Mesenchymal stem cell (in vitro differentiated cells and primary cell): ENCODE data around the gene ROBO2.

Source experiments
- DNase-seq: peaks from one replicate; pipeline ENCODE4 v3.0.0-alpha.2; 2013
- H2AFZ ChIP-seq: one replicate; pipeline ENCODE4 v1.6.1; 2013; ENCODE audit warnings: low read depth, mild to moderate bottlenecking, control low read depth, inconsistent platforms, low read length, moderate library complexity
- H2AK5ac ChIP-seq: 2 replicates; pipeline ENCODE4 v1.6.1; 2013; ENCODE audit warnings: low read length, moderate library complexity, mild to moderate bottlenecking, inconsistent platforms; ENCODE audit not compliant: severe bottlenecking
- H2BK120ac ChIP-seq: one replicate; pipeline ENCODE4 v1.6.1; 2013; ENCODE audit warnings: low read depth, mild to moderate bottlenecking, inconsistent platforms, low read length, moderate library complexity
- H2BK12ac ChIP-seq, 2 experiments: one replicate each; pipeline ENCODE4 v1.6.1; 2013; ENCODE audit warnings: inconsistent platforms in 2 of 2, low read length in 2 of 2, mild to moderate bottlenecking in 2 of 2, moderate library complexity in 2 of 2, control low read depth in 1 of 2
- H2BK15ac ChIP-seq: one replicate; pipeline ENCODE4 v1.6.1; 2013; ENCODE audit warnings: mild to moderate bottlenecking, low read depth, inconsistent platforms; ENCODE audit not compliant: poor library complexity, severe bottlenecking
- H2BK5ac ChIP-seq: 2 replicates; pipeline ENCODE4 v1.6.1; 2013; ENCODE audit warnings: low read depth, mild to moderate bottlenecking, low read length, control low read depth, inconsistent platforms; ENCODE audit not compliant: poor library complexity, severe bottlenecking
- H3K14ac ChIP-seq, 2 experiments: one replicate each; pipeline ENCODE4 v1.6.1; 2013; ENCODE audit warnings: inconsistent platforms in 2 of 2, low read length in 2 of 2, control low read depth in 1 of 2, mild to moderate bottlenecking in 1 of 2, moderate library complexity in 1 of 2
- H3K18ac ChIP-seq, 2 experiments: one replicate each; pipeline ENCODE4 v1.6.1; 2013; ENCODE audit warnings: inconsistent platforms in 2 of 2, low read length in 2 of 2, control low read depth in 1 of 2, low read depth in 1 of 2, mild to moderate bottlenecking in 1 of 2
- H3K23ac ChIP-seq, 2 experiments: one replicate each; pipeline ENCODE4 v1.6.1; 2013; ENCODE audit warnings: inconsistent platforms in 2 of 2, low read length in 2 of 2, mild to moderate bottlenecking in 2 of 2, moderate library complexity in 2 of 2, control low read depth in 1 of 2
- H3K27ac ChIP-seq: 2 replicates; pipeline ENCODE4 v1.5.1; 2013; ENCODE audit warnings: mild to moderate bottlenecking, moderate library complexity, low read length, control low read depth, inconsistent platforms; ENCODE audit not compliant: poor library complexity, severe bottlenecking
- H3K27me3 ChIP-seq, 2 experiments: 2 replicates each; pipeline versions ENCODE4 v1.6.1 to v1.7.0; 2013; ENCODE audit warnings: low read length in 2 of 2, mild to moderate bottlenecking in 2 of 2, moderate library complexity in 2 of 2, control low read depth in 1 of 2, inconsistent platforms in 1 of 2; ENCODE audit not compliant: control insufficient read depth in 1 of 2, insufficient read depth in 1 of 2
- H3K36me3 ChIP-seq, 2 experiments: 2 replicates each; pipeline versions ENCODE4 v1.6.1 to v1.7.0; 2013; ENCODE audit warnings: low read length in 2 of 2, control low read depth in 1 of 2, inconsistent platforms in 1 of 2, low read depth in 1 of 2, mild to moderate bottlenecking in 1 of 2; ENCODE audit not compliant: insufficient read depth in 2 of 2, control insufficient read depth in 1 of 2
- H3K4ac ChIP-seq, 2 experiments: one replicate each; pipeline ENCODE4 v1.6.1; 2013; ENCODE audit warnings: inconsistent platforms in 2 of 2, low read length in 2 of 2, mild to moderate bottlenecking in 2 of 2, moderate library complexity in 2 of 2, control low read depth in 1 of 2, low read depth in 1 of 2
- H3K4me1 ChIP-seq: 2 replicates; pipeline ENCODE4 v1.6.1; 2013; ENCODE audit warnings: low read depth, low read length, control low read depth; ENCODE audit not compliant: control insufficient read depth, insufficient read depth
- H3K4me2 ChIP-seq: 2 replicates; pipeline ENCODE4 v1.6.1; 2013; ENCODE audit warnings: low read length, mild to moderate bottlenecking, inconsistent platforms; ENCODE audit not compliant: poor library complexity, severe bottlenecking
- H3K4me3 ChIP-seq, 2 experiments: 2 replicates each; pipeline versions ENCODE4 v1.5.1 to v1.7.0; 2013; ENCODE audit warnings: low read length in 2 of 2, mild to moderate bottlenecking in 2 of 2, control low read depth in 1 of 2, low read depth in 1 of 2; ENCODE audit not compliant: insufficient read depth in 1 of 2
- H3K79me1 ChIP-seq: replicated peaks from 2 replicates; pipeline ENCODE4 v1.6.1; 2013; ENCODE audit warnings: mild to moderate bottlenecking, control low read depth, low read length, inconsistent platforms; ENCODE audit not compliant: poor library complexity, severe bottlenecking
- H3K9ac ChIP-seq: 2 replicates; pipeline ENCODE4 v1.7.0; 2013; ENCODE audit warnings: mild to moderate bottlenecking, low read length, moderate library complexity
- H3K9me3 ChIP-seq: 2 replicates; pipeline ENCODE4 v1.7.0; 2013; ENCODE audit warnings: mild to moderate bottlenecking, low read length; ENCODE audit not compliant: control insufficient read depth
- H4K8ac ChIP-seq: one replicate; pipeline ENCODE4 v1.6.1; 2013; ENCODE audit warnings: inconsistent platforms, mild to moderate bottlenecking, low read length, moderate library complexity
- H4K91ac ChIP-seq: one replicate; pipeline ENCODE4 v1.6.1; 2013; ENCODE audit warnings: mild to moderate bottlenecking, low read length, inconsistent platforms
- WGBS: methylation state at CpG from one replicate; pipeline ENCODE4 v1.1.7; 2013; ENCODE audit warnings: mixed read lengths; 5-methylcytosine and 5-hydroxymethylcytosine counted together

ROBO2 gene

DNA sequence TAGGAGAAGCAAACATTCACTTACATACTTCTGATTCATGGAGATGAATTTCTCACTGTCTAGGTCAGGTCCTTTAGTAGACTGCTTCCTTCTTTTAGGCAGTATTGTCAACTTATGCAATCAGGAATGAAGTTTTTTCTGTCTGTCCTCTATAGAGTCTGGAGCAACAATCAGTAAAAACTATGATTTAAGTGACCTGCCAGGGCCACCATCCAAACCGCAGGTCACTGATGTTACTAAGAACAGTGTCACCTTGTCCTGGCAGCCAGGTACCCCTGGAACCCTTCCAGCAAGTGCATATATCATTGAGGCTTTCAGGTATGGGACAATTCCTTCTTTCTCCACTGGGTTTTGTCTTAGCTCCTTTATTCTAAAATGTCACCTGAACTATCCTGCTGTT lies 523.1 kb downstream of the ROBO2 start:
- Histone ChIP-seq H2BK5ac (no peak overlapping the region), H3K18ac (no peak overlapping the region), H3K14ac (no peak overlapping the region), H2BK120ac (no peak overlapping the region), H3K79me1 (no peaks in the 10 kb centered on the region), H2BK12ac (no peak overlapping the region), H3K23ac (no peak overlapping the region), H3K36me3 (no peaks in the 10 kb centered on the region), H2AK5ac (no peak overlapping the region), H2BK15ac (no peak overlapping the region), H3K4me3 (no peak overlapping the region), H3K4me1 (peaks cover 2% of the 10 kb centered on the region), H3K9me3 (peaks cover 4% of the 10 kb centered on the region), H3K9ac (no peak overlapping the region), H3K27me3 (no peaks in the 10 kb centered on the region), H2AFZ (no peak overlapping the region), H4K8ac (no peak overlapping the region), H3K4me2 (no peak overlapping the region), H3K4ac (no peak overlapping the region), H4K91ac (no peak overlapping the region), H3K27ac (no peak overlapping the region)
- no peak for DNase-seq
- WGBS = 97% methylated on average over 1 of the region's 1 CpG

DNA sequence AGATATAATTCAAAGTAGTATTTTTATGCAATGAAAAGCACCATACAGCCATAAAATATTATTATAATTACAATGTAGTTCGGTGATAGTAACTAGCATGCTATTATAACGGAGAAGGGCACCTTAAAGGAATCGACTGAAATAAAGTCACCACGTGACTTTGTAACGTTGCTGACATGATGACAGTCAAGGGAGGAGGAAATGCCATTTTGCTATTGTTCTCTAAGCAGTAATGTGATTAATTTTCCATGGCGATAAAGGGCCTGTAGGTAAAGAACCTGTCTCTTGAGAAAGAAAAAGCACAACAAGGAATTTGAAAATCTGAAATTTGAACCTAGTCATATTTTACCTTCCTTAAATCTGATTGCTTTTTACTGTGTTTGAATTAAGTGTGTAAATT lies 526.2 kb downstream of the ROBO2 start:
- H4K8ac ChIP-seq = no peak overlapping the region
- no peak overlapping the region for H2BK12ac ChIP-seq

DNA sequence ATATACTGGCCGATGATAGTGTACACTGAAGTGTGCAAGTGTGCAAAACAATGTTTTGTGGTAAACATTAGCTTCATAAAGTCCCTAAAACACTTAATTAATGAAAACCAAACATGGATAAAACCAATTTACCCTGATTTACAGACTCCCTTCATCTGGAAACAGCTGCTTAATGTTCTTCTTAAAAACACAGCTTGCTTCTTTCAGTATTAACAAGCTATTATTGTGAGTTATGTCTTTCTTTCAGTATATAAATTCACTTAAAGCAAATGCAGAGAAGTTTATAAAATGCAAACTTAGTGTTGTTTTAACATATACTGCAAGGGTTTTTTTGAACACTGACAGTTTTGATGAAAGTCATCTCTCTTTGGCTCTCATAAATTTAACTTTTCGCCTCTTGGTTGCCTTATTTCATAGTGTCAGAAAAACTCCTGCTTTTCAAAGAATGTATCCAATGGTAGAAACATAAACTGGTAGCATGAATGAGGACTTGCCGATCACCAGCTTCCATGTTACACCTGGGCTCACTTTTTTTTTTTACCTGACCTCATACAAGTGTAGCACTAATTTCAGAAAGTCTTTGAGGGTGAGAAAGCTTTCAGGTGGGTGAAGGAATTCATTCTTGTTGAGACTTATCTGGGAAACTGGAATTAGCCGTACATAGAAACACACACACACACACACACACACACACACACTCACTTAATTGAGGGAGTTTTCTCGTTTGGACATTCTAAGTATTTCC lies 532.2 kb downstream of the ROBO2 start:
- no peaks in the 10 kb centered on the region for H3K9me3 ChIP-seq

More for the DNA sequence above, 526.2 kb downstream of the ROBO2 start:
- no peak overlapping the region for H3K4me3 ChIP-seq
- H3K4ac ChIP-seq = no peak overlapping the region
- peaks cover 4% of the 10 kb centered on the region for H3K9me3 ChIP-seq
- H3K23ac ChIP-seq = no peak overlapping the region
- H2BK15ac ChIP-seq = no peak overlapping the region
- 74% methylated on average over 6 of the region's 6 CpGs for WGBS
- no peaks in the 10 kb centered on the region for H3K36me3 ChIP-seq
- H3K4me2 ChIP-seq = no peak overlapping the region
- H3K27me3 ChIP-seq = no peaks in the 10 kb centered on the region
- H4K91ac ChIP-seq = no peak overlapping the region
- H3K79me1 ChIP-seq = no peaks in the 10 kb centered on the region
- peaks cover 2% of the 10 kb centered on the region for H3K4me1 ChIP-seq
- H2AFZ ChIP-seq = no peak overlapping the region
- H3K9ac ChIP-seq = no peak overlapping the region
- H3K14ac ChIP-seq = no peak overlapping the region
- DNase-seq = no peak
- no peak overlapping the region for H3K18ac ChIP-seq
- H2BK120ac ChIP-seq = no peak overlapping the region
- no peak overlapping the region for H3K27ac ChIP-seq
- no peak overlapping the region for H2BK5ac ChIP-seq
- no peak overlapping the region for H2AK5ac ChIP-seq

DNA sequence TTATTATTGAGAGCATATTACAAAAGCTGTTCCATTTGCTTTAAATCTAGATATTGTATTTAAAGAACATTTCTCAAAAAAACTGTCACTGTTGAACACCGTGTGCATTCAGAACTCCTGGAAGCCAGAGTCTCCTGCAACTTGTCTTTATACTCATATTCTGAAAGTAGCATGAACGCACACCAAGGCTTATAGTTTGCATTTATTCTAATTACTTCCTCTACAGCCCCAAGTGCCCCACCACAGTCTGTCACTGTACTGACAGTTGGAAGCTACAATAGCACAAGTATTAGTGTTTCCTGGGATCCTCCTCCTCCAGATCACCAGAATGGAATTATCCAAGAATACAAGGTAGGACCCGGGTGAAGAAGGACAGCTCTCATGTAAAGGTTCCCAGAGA lies 537.4 kb downstream of the ROBO2 start:
- Histone ChIP-seq H2BK12ac (no peak overlapping the region), H3K9ac (no peak overlapping the region), H2BK5ac (no peak overlapping the region), H3K4me2 (no peak overlapping the region), H3K27me3 (no peaks in the 10 kb centered on the region), H2BK15ac (no peak overlapping the region), H3K4me3 (no peak overlapping the region), H4K8ac (no peak overlapping the region), H2BK120ac (no peak overlapping the region), H3K9me3 (no peaks in the 10 kb centered on the region), H2AK5ac (no peak overlapping the region), H3K23ac (no peak overlapping the region), H3K79me1 (no peaks in the 10 kb centered on the region), H4K91ac (no peak overlapping the region), H2AFZ (no peak overlapping the region), H3K14ac (no peak overlapping the region), H3K27ac (no peak overlapping the region), H3K4ac (no peak overlapping the region), H3K36me3 (no peaks in the 10 kb centered on the region), H3K18ac (no peak overlapping the region), H3K4me1 (no peaks in the 10 kb centered on the region)
- WGBS = 93% methylated on average over 3 of the region's 3 CpGs
- no peak for DNase-seq

More for the DNA sequence above, 532.2 kb downstream of the ROBO2 start:
- no peak overlapping the region for H2AK5ac ChIP-seq
- H2BK12ac ChIP-seq = no peak overlapping the region
- no peak overlapping the region for H3K4me3 ChIP-seq
- no peak overlapping the region for H2BK15ac ChIP-seq
- no peak overlapping the region for H2BK120ac ChIP-seq
- no peak overlapping the region for H3K4ac ChIP-seq
- no peaks in the 10 kb centered on the region for H3K27me3 ChIP-seq
- H3K18ac ChIP-seq = no peak overlapping the region
- no CpG with 5 or more reads among the region's 5 CpGs for WGBS
- no peak for DNase-seq
- H3K4me2 ChIP-seq = no peak overlapping the region
- H3K27ac ChIP-seq = no peak overlapping the region
- H2BK5ac ChIP-seq = no peak overlapping the region
- H3K4me1 ChIP-seq = no peaks in the 10 kb centered on the region
- no peaks in the 10 kb centered on the region for H3K79me1 ChIP-seq
- H2AFZ ChIP-seq = no peak overlapping the region
- no peak overlapping the region for H3K23ac ChIP-seq
- no peak overlapping the region for H4K91ac ChIP-seq
- H4K8ac ChIP-seq = no peak overlapping the region
- no peak overlapping the region for H3K9ac ChIP-seq
- H3K36me3 ChIP-seq = no peaks in the 10 kb centered on the region
- H3K14ac ChIP-seq = no peak overlapping the region
